ENCODE results near the gene BST1. TPM values are rescaled to one million over a fixed set of nuclear protein-coding genes. Genes with fewer than 3 reads are reported as not detected.

The BST1 gene
- total and polyA plus RNA-seq, 2 of the 8 experiments (the other 6 are each of a cell fraction or from before 2014, with no cell fraction given), result 0.52 to 0.54 TPM

- no peaks in the 10 kb centered on the region for H3K79me1 ChIP-seq (ENCODE audit: low read depth, low read length)
- peak within 1 kb of the TSS; percentile 48 to 72 (median 62) for H3K4me3 ChIP-seq (ENCODE audit: extremely low read depth in 1 of 4, insufficient read depth in 2 of 4, low read depth in 3 of 4, low read length in 4 of 4)
- ChIA-PET POLR2A (ENCODE audit: partially characterized antibody) (interaction anchor here (1.6 kb wide), 1 partner anchor 56 kb away, joined by 3 read pairs; no protein-coding TSS in a partner anchor), CTCF (ENCODE audit: partially characterized antibody) (interaction anchor here (0.6 to 2.1 kb wide), 8 partner anchors 9 to 299 kb away, joined by 3 to 7 read pairs (median 4); no protein-coding TSS in a partner anchor)
- H2AFZ ChIP-seq (ENCODE audit: low read length), result peak within 1 kb of the TSS; percentile 88; the same call in 1 of the 2 replicates
- 5% methylated on average over 59 of the region's 76 CpGs; no CpG with 5 or more reads in 1 of the 2 experiments for WGBS, 2 experiments (ENCODE audit: extremely low coverage in 1 of 2, insufficient coverage in 1 of 2, insufficient read length in 1 of 2, insufficient replicate concordance in 2 of 2, low coverage in 1 of 2, low lambda C conversion rate in 2 of 2, missing lambda C conversion rate in 1 of 2)
- no peak within 1 kb of the TSS for H3K9ac ChIP-seq (replicated peaks in 1 of 4; ENCODE audit: extremely low read depth in 1 of 4, low read depth in 3 of 4, low read length in 3 of 4)
- no peak within 1 kb of the TSS for H3K56ac ChIP-seq (replicated peaks; ENCODE audit: insufficient read length, low read depth, low read length)
- H3K4ac ChIP-seq (replicated peaks; ENCODE audit: insufficient read length, low read depth, low read length), result no peak within 1 kb of the TSS
- no peak within 1 kb of the TSS for H2BK12ac ChIP-seq (ENCODE audit: low read depth, low read length)
- no peaks in the 10 kb centered on the region for H3K79me2 ChIP-seq (ENCODE audit: control insufficient read depth in 1 of 2, insufficient read depth in 2 of 2, low read length in 2 of 2)
- no peaks in the 10 kb centered on the region for H3K36me3 ChIP-seq (ENCODE audit: control insufficient read depth in 2 of 4, insufficient read depth in 4 of 4, low read length in 3 of 4)
- no peak within 1 kb of the TSS for H2BK120ac ChIP-seq (replicated peaks; ENCODE audit: low read depth, low read length)
- H3K14ac ChIP-seq (ENCODE audit: insufficient read length), result no peak within 1 kb of the TSS
- H2AK5ac ChIP-seq (ENCODE audit: low read depth, low read length), result no peak within 1 kb of the TSS
- H4K91ac ChIP-seq (replicated peaks; ENCODE audit: insufficient read length, low read length), result no peak within 1 kb of the TSS
- no peak within 1 kb of the TSS for H3K18ac ChIP-seq (ENCODE audit: extremely low read depth, low read length)
- H3K27me3 ChIP-seq (replicated peaks in 1 of 4; ENCODE audit: control insufficient read depth in 3 of 4, extremely low read depth in 1 of 4, insufficient read depth in 3 of 4, low read length in 3 of 4), result peaks cover 13 to 35% (median 25%) of the 10 kb centered on the region in 4 experiments
- no peak within 1 kb of the TSS for H4K8ac ChIP-seq (ENCODE audit: extremely low read depth, insufficient read depth, low read length)
- H3K23ac ChIP-seq (ENCODE audit: insufficient read length), result no peak within 1 kb of the TSS
- H3K4me2 ChIP-seq (ENCODE audit: insufficient read depth in 1 of 2, low read depth in 2 of 2, low read length in 2 of 2), result peak within 1 kb of the TSS; percentile 91 to 96
- no peak within 1 kb of the TSS for H3K27ac ChIP-seq (ENCODE audit: low read depth, low read length)
- no peak within 1 kb of the TSS for H2BK20ac ChIP-seq (ENCODE audit: low read length)
- H4K20me1 ChIP-seq (replicated peaks in 1 of 2; ENCODE audit: control insufficient read depth in 1 of 2, insufficient read depth in 2 of 2, low read length in 2 of 2), result peaks cover 0 to 2% of the 10 kb centered on the region in 2 experiments
- no peak within 1 kb of the TSS for H2BK5ac ChIP-seq (ENCODE audit: low read depth, low read length)
- H4K5ac ChIP-seq (ENCODE audit: insufficient read length, low read depth, low read length), result no peak within 1 kb of the TSS
- H3K9me3 ChIP-seq (ENCODE audit: insufficient read depth in 2 of 2, low read depth in 1 of 2, low read length in 1 of 2), result no peaks in the 10 kb centered on the region
- DNase-seq (ENCODE audit: low read depth in 1 of 2, low spot score in 2 of 2) (peak in 1 of 2 experiments; percentile 73), FAIRE-seq (no peak)
- peaks cover 0 to 4% (median 0%) of the 10 kb centered on the region in 4 experiments; a peak in 2 of 7 replicates for H3K4me1 ChIP-seq (replicated peaks in 1 of 4; ENCODE audit: control insufficient read depth in 3 of 4, insufficient read depth in 4 of 4, low read length in 3 of 4)
- H3K23me2 ChIP-seq (ENCODE audit: low read depth, low read length), result peaks cover 11% of the 10 kb centered on the region
- no peak within 1 kb of the TSS for H2BK15ac ChIP-seq (ENCODE audit: low read length)
- TF ChIP-seq SIN3A (conservative IDR thresholded peaks at IDR 0.05 in 1 of 2, IDR thresholded peaks at IDR 0.05 in 1 of 2; ENCODE audit: low read depth in 1 of 2, low read length in 2 of 2), result no peak
- no peak for TF ChIP-seq POLR2AphosphoS5 (IDR thresholded peaks at IDR 0.05; ENCODE audit: low read depth, low read length)
- TF ChIP-seq BCL11A (IDR thresholded peaks at IDR 0.05; ENCODE audit: low read depth in 2 of 2, low read length in 2 of 2), result no peak
- peak; percentile 76 for TF ChIP-seq SUZ12 (IDR thresholded peaks at IDR 0.05; ENCODE audit: low read length)
- 0 out of 4 replicates have a peak, but pooled peaks of 1 of the 3 experiments have one; percentile 5 for TF ChIP-seq CTCF (IDR thresholded peaks at IDR 0.05; ENCODE audit: control extremely low read depth in 1 of 3, insufficient read depth in 1 of 3, low read depth in 1 of 3, low read length in 3 of 3)
- no peak for TF ChIP-seq KDM5A (IDR thresholded peaks at IDR 0.05; ENCODE audit: low read length)
- peak; percentile 70 for TF ChIP-seq EZH2 (IDR thresholded peaks at IDR 0.05; ENCODE audit: low read depth, low read length, severe bottlenecking)
Observed at GRCh38 chr4:15778289-15779241, 75.7 kb downstream of the BST1 start, which contains the start of gene CD38. Gene CD38, plus strand, starts transcription at chr4:15778328. Its CDS starts 87 bp downstream, at chr4:15778415.
